HG03064 (cell line): ENCODE measurements around the gene RTKN.

Experiments used
- ATAC-seq: cut with Tn5 transposase; IDR thresholded peaks from one replicate; pipeline ENCODE4 v1.9.1; 2021; ENCODE audit warnings: low read depth; ENCODE audit not compliant: unreplicated experiment

Gene RTKN

GRCh38 chr2:74387346-74387745 lies 54.4 kb downstream of the RTKN start:
- ATAC-seq: no peak

DNA sequence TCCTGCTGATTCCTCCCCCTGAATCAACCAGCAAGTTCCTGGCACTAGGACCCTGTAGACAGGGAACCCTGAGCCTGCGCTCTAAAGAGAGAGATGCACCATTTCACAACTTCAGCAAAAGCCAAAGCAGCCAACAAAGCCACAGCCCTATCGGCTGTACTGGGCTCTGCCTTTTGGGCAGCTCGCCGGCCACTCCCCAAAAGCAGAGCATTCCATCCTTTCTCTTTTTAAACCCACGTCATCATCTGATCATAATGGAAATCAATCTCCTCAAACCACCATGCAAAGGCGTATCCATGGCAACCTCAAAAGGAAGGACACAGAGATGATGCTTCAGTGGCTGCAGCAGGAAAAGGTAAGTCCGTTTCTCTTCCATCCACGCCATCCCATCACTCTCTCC lies 56.3 kb downstream of the RTKN start:
- ATAC-seq: no peak

- ATAC-seq: no peak
These were observed 57.7 kb downstream of the RTKN start for GRCh38 chr2:74384051-74384450.

GRCh38 chr2:74383254-74383653 lies 58.5 kb downstream of the RTKN start:
- ATAC-seq: no peak

DNA sequence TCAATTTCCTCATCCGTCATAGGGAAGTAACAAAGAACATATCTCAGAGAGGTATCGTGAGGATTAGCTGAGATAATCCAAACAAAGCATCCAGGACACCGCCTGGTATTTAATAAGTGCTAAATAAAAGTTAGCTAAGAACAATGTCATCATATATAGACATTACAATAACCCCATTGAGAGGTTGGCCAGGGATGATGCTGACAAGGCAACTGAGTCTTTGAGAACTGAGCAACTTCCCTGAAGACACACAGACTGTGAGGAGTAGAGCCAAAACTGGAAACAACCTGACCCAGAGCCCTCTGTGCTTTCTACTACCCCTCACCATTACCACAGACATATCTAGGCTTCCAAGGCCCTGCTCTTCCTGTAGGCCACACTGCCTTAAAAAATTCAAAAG lies 60.0 kb downstream of the RTKN start:
- ATAC-seq: no peak

GRCh38 chr2:74379851-74380789 lies 61.6 kb downstream of the RTKN start, which contains the start of gene DCTN1:
Gene DCTN1, minus strand, starts transcription at chr2:74380311. Its CDS starts 274 bp downstream, at chr2:74380037.
- no peak for ATAC-seq

- ATAC-seq: no peak
These were observed 63.7 kb downstream of the RTKN start for GRCh38 chr2:74378007-74378406.

DNA sequence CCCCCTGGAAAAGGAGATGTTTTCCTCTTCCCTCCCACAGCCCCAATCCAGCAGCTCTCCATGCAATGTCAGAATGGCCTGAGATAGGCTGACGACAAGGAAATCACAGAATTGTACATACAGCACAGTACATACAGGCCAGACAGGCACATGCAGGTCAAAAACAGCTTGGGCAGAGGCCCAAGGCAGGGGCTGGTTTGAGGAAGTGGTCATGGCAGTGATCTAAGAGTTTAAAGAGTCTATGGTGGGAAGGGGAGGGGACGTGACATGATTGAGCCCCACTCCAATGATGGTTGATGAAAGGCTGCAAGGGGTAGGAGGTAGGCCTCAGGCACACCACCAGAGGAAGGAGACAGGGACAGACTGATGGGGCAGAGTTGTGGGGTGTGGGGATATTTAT lies 65.9 kb downstream of the RTKN start:
- ATAC-seq: no peak
